Right cardiac atrium (tissue), 5 donors: ENCODE results near the gene CDIPT. TPM values are rescaled to one million over a fixed set of nuclear protein-coding genes. Genes with fewer than 3 reads are reported as not detected.
"Not testable (repeated sequence)": the region's sequence is repeated elsewhere in the genome, so short reads cannot be mapped to it uniquely, and the experiment has no call there.

Experiments
- ATAC-seq, 2 donors: fragments of 200-7000 bp; cut with Tn5 transposase; one replicate each; pipeline versions ENCODE4 v1.8.0 to v1.9.1; 2020; ENCODE audit warnings: moderate library complexity in 2 of 2, mild to moderate bottlenecking in 1 of 2
- DNase-seq, 3 donors: peaks; one replicate each; pipeline ENCODE4 v3.0.0-alpha.2; 2020
- H3K27ac ChIP-seq: one replicate; pipeline ENCODE4 v1.5.1; 2013; ENCODE audit warnings: mild to moderate bottlenecking, low read length, control low read depth, moderate library complexity
- H3K27me3 ChIP-seq: one replicate; pipeline ENCODE4 v1.6.1; 2013; ENCODE audit not compliant: control insufficient read depth, insufficient read depth
- H3K4me1 ChIP-seq: one replicate; pipeline ENCODE4 v1.6.1; 2013; ENCODE audit warnings: low read length; ENCODE audit not compliant: control insufficient read depth, insufficient read depth
- H3K4me3 ChIP-seq: one replicate; pipeline ENCODE4 v1.5.1; 2013; ENCODE audit warnings: low read length, control low read depth
- H3K9me3 ChIP-seq: one replicate; pipeline ENCODE4 v1.6.1; 2013; ENCODE audit warnings: low read length; ENCODE audit not compliant: control insufficient read depth
- WGBS: extraction: QIAGEN DNeasy Blood & Tissue Kit; methylation state at CpG from one replicate; pipeline ENCODE4 v1.1.7; 2013; 5-methylcytosine and 5-hydroxymethylcytosine counted together
- intact Hi-C, 4 donors: fragments of 100-400 bp; cut with DNase I; formaldehyde crosslinking; loops; one replicate each; pipeline versions ENCODE4 v1.11.0 to v1.14.0; 2022 to 2023
- polyA plus RNA-seq: library from polyadenylated mRNA; stranded (reverse); fragments of 200-250 nt; gene quantifications from one replicate; pipeline ENCODE4 v1.2.3, GENCODE V29; 2013
- total RNA-seq, 4 donors: library from RNA; stranded (reverse); fragmentation: NEBNext Ultra II Directional; extraction: Animal tissue kit (Norgen Biotek cat#: 25700); gene quantifications; one replicate each; pipeline ENCODE4 v1.2.1, GENCODE V29; 2021
- donor health status: healthy with polysubstance abuse.
- donor health status: DM: no; HTN: yes; CAD: no.
- donor health status: DM: no; HTN: no; CAD: no.
- donor health status: DM: no; HTN: yes; CAD: no; lungs with severe emphysema.
- donor health status: DM: yes; HTN: yes; CAD: no.

Gene CDIPT
- total and polyA plus RNA-seq, 5 donors: 86.7 to 109 (median 101) TPM

GRCh38 chr16:29842732-29843346 lies 20.2 kb downstream of the CDIPT start:
- no peak for ATAC-seq
- no peak overlapping the region for H3K27ac ChIP-seq
- 94% methylated on average over 9 of the region's 9 CpGs for WGBS
- H3K4me3 ChIP-seq: no peak overlapping the region
- intact Hi-C loops: no loop called here
- H3K4me1 ChIP-seq: no peaks in the 10 kb centered on the region
- H3K9me3 ChIP-seq: no peaks in the 10 kb centered on the region
- DNase-seq: no peak
- H3K27me3 ChIP-seq: no peaks in the 10 kb centered on the region

GRCh38 chr16:29841631-29842030 lies 21.4 kb downstream of the CDIPT start:
- Histone ChIP-seq H3K4me1 (no peaks in the 10 kb centered on the region), H3K27ac (no peak overlapping the region), H3K4me3 (no peak overlapping the region), H3K9me3 (no peaks in the 10 kb centered on the region), H3K27me3 (no peaks in the 10 kb centered on the region)
- ATAC-seq (no peak), DNase-seq (no peak)
- WGBS: 92% methylated on average over 23 of the region's 23 CpGs
- intact Hi-C loops: no loop called here

GRCh38 chr16:29840240-29840639 lies 22.8 kb downstream of the CDIPT start:
- no peaks in the 10 kb centered on the region for H3K9me3 ChIP-seq
- no peak overlapping the region for H3K27ac ChIP-seq
- H3K4me3 ChIP-seq: no peak overlapping the region
- 77% methylated on average over 10 of the region's 10 CpGs for WGBS
- H3K27me3 ChIP-seq: no peaks in the 10 kb centered on the region
- H3K4me1 ChIP-seq: no peaks in the 10 kb centered on the region
- DNase-seq (no peak), ATAC-seq (no peak)
- intact Hi-C loops: no loop called here

GRCh38 chr16:29839822-29840221 lies 23.2 kb downstream of the CDIPT start:
- no peaks in the 10 kb centered on the region for H3K9me3 ChIP-seq
- no peaks in the 10 kb centered on the region for H3K4me1 ChIP-seq
- intact Hi-C loops: no loop called here
- no peak for DNase-seq
- 69% methylated on average over 6 of the region's 6 CpGs for WGBS
- H3K27me3 ChIP-seq: no peaks in the 10 kb centered on the region
- H3K27ac ChIP-seq: no peak overlapping the region
- peak in 1 of 2 donors; percentile 27 for ATAC-seq
- H3K4me3 ChIP-seq: no peak overlapping the region

GRCh38 chr16:29837841-29838240 lies 25.2 kb downstream of the CDIPT start:
- DNase-seq: no peak
- no peak for ATAC-seq
- 92% methylated on average over 5 of the region's 5 CpGs for WGBS
- intact Hi-C loops: no loop called here
- no peaks in the 10 kb centered on the region for H3K27me3 ChIP-seq
- no peak overlapping the region for H3K4me3 ChIP-seq
- no peak overlapping the region for H3K27ac ChIP-seq
- H3K9me3 ChIP-seq: no peaks in the 10 kb centered on the region
- H3K4me1 ChIP-seq: no peaks in the 10 kb centered on the region

GRCh38 chr16:29836623-29837022 lies 26.4 kb downstream of the CDIPT start:
- intact Hi-C loops: no loop called here
- ATAC-seq: no peak

GRCh38 chr16:29835926-29836325 lies 27.1 kb downstream of the CDIPT start:
- Histone ChIP-seq H3K27ac (no peak overlapping the region), H3K9me3 (no peaks in the 10 kb centered on the region), H3K4me3 (no peak overlapping the region), H3K4me1 (no peaks in the 10 kb centered on the region), H3K27me3 (no peaks in the 10 kb centered on the region)
- DNase-seq: no peak
- 92% methylated on average over 7 of the region's 7 CpGs for WGBS
- intact Hi-C loops: no loop called here
- no peak for ATAC-seq

More at GRCh38 chr16:29836623-29837022, 26.4 kb downstream of the CDIPT start:
- H3K4me1 ChIP-seq: no peaks in the 10 kb centered on the region
- no peak overlapping the region for H3K27ac ChIP-seq
- no peaks in the 10 kb centered on the region for H3K9me3 ChIP-seq
- DNase-seq: no peak
- WGBS: 83% methylated on average over 15 of the region's 15 CpGs
- H3K27me3 ChIP-seq: no peaks in the 10 kb centered on the region
- H3K4me3 ChIP-seq: no peak overlapping the region

GRCh38 chr16:29834079-29834478 lies 28.9 kb downstream of the CDIPT start:
- DNase-seq (no peak), ATAC-seq (no peak)
- Histone ChIP-seq H3K9me3 (no peaks in the 10 kb centered on the region), H3K27ac (no peak overlapping the region), H3K27me3 (no peaks in the 10 kb centered on the region), H3K4me1 (no peaks in the 10 kb centered on the region), H3K4me3 (no peak overlapping the region)
- 92% methylated on average over 5 of the region's 5 CpGs for WGBS
- intact Hi-C loops: no loop called here

GRCh38 chr16:29833219-29833618 lies 29.8 kb downstream of the CDIPT start:
- ATAC-seq, intact Hi-C loops, H3K27ac ChIP-seq, DNase-seq, H3K27me3 ChIP-seq, H3K4me1 ChIP-seq, H3K9me3 ChIP-seq, H3K4me3 ChIP-seq: not testable (repeated sequence)
- 96% methylated on average over 4 of the region's 4 CpGs for WGBS

- peak in 1 of 2 donors; percentile 16 for ATAC-seq
- no peak overlapping the region for H3K4me3 ChIP-seq
- DNase-seq: no peak
- intact Hi-C loops: no loop called here
- no peaks in the 10 kb centered on the region for H3K9me3 ChIP-seq
- H3K27ac ChIP-seq: no peak overlapping the region
- no peaks in the 10 kb centered on the region for H3K4me1 ChIP-seq
- whole genome bisulfite sequencing: 74% methylated on average over 2 of the region's 2 CpGs
- H3K27me3 ChIP-seq: no peaks in the 10 kb centered on the region
These were observed 31.5 kb downstream of the CDIPT start for GRCh38 chr16:29831490-29831889.

- 93% methylated on average over 11 of the region's 11 CpGs for WGBS
- no peak for ATAC-seq
- Histone ChIP-seq H3K4me1 (peaks cover 5% of the 10 kb centered on the region), H3K4me3 (no peak overlapping the region), H3K27ac (no peak overlapping the region), H3K9me3 (no peaks in the 10 kb centered on the region), H3K27me3 (no peaks in the 10 kb centered on the region)
- intact Hi-C loops: no loop called here
- no peak for DNase-seq
These were observed 32.3 kb downstream of the CDIPT start for GRCh38 chr16:29830774-29831173.

- peaks cover 17% of the 10 kb centered on the region for H3K4me1 ChIP-seq
- H3K27ac ChIP-seq: peak overlapping the region; percentile 34
- DNase-seq: no peak
- H3K27me3 ChIP-seq: no peaks in the 10 kb centered on the region
- no peak overlapping the region for H3K4me3 ChIP-seq
- no peaks in the 10 kb centered on the region for H3K9me3 ChIP-seq
- intact Hi-C loops: no loop called here
- WGBS: 89% methylated on average over 6 of the region's 8 CpGs
- ATAC-seq: no peak
These were observed 36.7 kb downstream of the CDIPT start for GRCh38 chr16:29826342-29826695.
